ENCODE measurements around the gene NTRK3. TPM values are rescaled to one million over a fixed set of nuclear protein-coding genes. Genes with fewer than 3 reads are reported as not detected.

NTRK3 gene
- total and polyA plus RNA-seq, 3 donors from 2014 or later, result 10.7 to 40.6 (median 24.6) TPM

GRCh38 chr15:88060383-88060782 is 196.2 kb downstream of the NTRK3 start:
- Histone ChIP-seq H3K27me3 (no peaks in the 10 kb centered on the region), H3K4me3 (no peak overlapping the region), H3K9me3 (no peaks in the 10 kb centered on the region), H3K36me3 (ENCODE audit: low read depth, missing control alignments) (no peaks in the 10 kb centered on the region), H3K4me1 (no peaks in the 10 kb centered on the region), H3K27ac (no peak overlapping the region)
- DNase-seq, result no peak
- TF ChIP-seq POLR2A (IDR thresholded peaks at IDR 0.05) (no peak), CTCF (IDR thresholded peaks at IDR 0.05) (no peak)
- 77 to 81% methylated on average over 4 of the region's 4 CpGs for WGBS, 2 donors
- intact Hi-C loops (cut with DNase I; ENCODE audit: low total_unique reads), result no loop called here

- H3K9me3 ChIP-seq, result no peaks in the 10 kb centered on the region
- H3K4me3 ChIP-seq, result no peak overlapping the region
- intact Hi-C loops (cut with DNase I; ENCODE audit: low total_unique reads), result no loop called here
- DNase-seq, result no peak
- WGBS, 2 donors, result 83% methylated on average over 6 to 9 of the region's 9 CpGs
- no peaks in the 10 kb centered on the region for H3K36me3 ChIP-seq (ENCODE audit: low read depth, missing control alignments)
- TF ChIP-seq CTCF (IDR thresholded peaks at IDR 0.05) (no peak), POLR2A (IDR thresholded peaks at IDR 0.05) (no peak)
- no peaks in the 10 kb centered on the region for H3K4me1 ChIP-seq
- no peaks in the 10 kb centered on the region for H3K27me3 ChIP-seq
- H3K27ac ChIP-seq, result no peak overlapping the region
These were observed 198.7 kb downstream of the NTRK3 start for GRCh38 chr15:88057836-88058235.

- Histone ChIP-seq H3K27ac (no peak overlapping the region), H3K9me3 (no peaks in the 10 kb centered on the region), H3K4me1 (no peaks in the 10 kb centered on the region), H3K27me3 (no peaks in the 10 kb centered on the region), H3K36me3 (ENCODE audit: low read depth, missing control alignments) (no peaks in the 10 kb centered on the region), H3K4me3 (no peak overlapping the region)
- DNase-seq, result no peak
- intact Hi-C loops (cut with DNase I; ENCODE audit: low total_unique reads), result no loop called here
- TF ChIP-seq POLR2A (IDR thresholded peaks at IDR 0.05) (no peak), CTCF (IDR thresholded peaks at IDR 0.05) (no peak)
- 66 to 74% methylated on average over 1 of the region's 1 CpG for whole genome bisulfite sequencing, 2 donors
These were observed 207.0 kb downstream of the NTRK3 start for GRCh38 chr15:88049506-88049905.

GRCh38 chr15:88048755-88049154 is 207.8 kb downstream of the NTRK3 start:
- TF ChIP-seq POLR2A (IDR thresholded peaks at IDR 0.05) (no peak), CTCF (IDR thresholded peaks at IDR 0.05) (no peak)
- WGBS, 2 donors, result 69 to 73% methylated on average over 3 of the region's 3 CpGs
- no peaks in the 10 kb centered on the region for H3K27me3 ChIP-seq
- no peak overlapping the region for H3K4me3 ChIP-seq
- H3K36me3 ChIP-seq (ENCODE audit: low read depth, missing control alignments), result no peaks in the 10 kb centered on the region
- DNase-seq, result no peak
- H3K9me3 ChIP-seq, result no peaks in the 10 kb centered on the region
- H3K27ac ChIP-seq, result no peak overlapping the region
- H3K4me1 ChIP-seq, result no peaks in the 10 kb centered on the region
- intact Hi-C loops (cut with DNase I; ENCODE audit: low total_unique reads), result no loop called here

- TF ChIP-seq CTCF (IDR thresholded peaks at IDR 0.05), result no peak
- no peak for TF ChIP-seq POLR2A (IDR thresholded peaks at IDR 0.05)
- Histone ChIP-seq H3K36me3 (ENCODE audit: low read depth, missing control alignments) (no peaks in the 10 kb centered on the region), H3K9me3 (no peaks in the 10 kb centered on the region), H3K4me1 (no peaks in the 10 kb centered on the region), H3K4me3 (no peak overlapping the region), H3K27me3 (no peaks in the 10 kb centered on the region), H3K27ac (no peak overlapping the region)
- intact Hi-C loops (cut with DNase I; ENCODE audit: low total_unique reads), result no loop called here
- no peak for DNase-seq
- 76 to 83% methylated on average over 2 of the region's 2 CpGs for WGBS, 2 donors
These were observed 208.3 kb downstream of the NTRK3 start for GRCh38 chr15:88048237-88048636.

Data from testis (tissue), 3 donors.